Measurements from ENCODE around the gene KLC3.
A peak's percentile ranks its signal among the peaks of the same experiment; 100 is the strongest.
"Not testable (repeated sequence)": the region's sequence is repeated elsewhere in the genome, so short reads cannot be mapped to it uniquely, and the experiment has no call there.

The KLC3 gene

GRCh38 chr19:45340232-45340898, at the start of gene KLC3:
Gene KLC3 (plus strand): TSS chr19:45340750. CDS start chr19:45345542, 4,792 bp downstream.
- H3K4me3 ChIP-seq (ENCODE audit: low read depth, low read length) = peak within 1 kb of the TSS; percentile 37

DNA sequence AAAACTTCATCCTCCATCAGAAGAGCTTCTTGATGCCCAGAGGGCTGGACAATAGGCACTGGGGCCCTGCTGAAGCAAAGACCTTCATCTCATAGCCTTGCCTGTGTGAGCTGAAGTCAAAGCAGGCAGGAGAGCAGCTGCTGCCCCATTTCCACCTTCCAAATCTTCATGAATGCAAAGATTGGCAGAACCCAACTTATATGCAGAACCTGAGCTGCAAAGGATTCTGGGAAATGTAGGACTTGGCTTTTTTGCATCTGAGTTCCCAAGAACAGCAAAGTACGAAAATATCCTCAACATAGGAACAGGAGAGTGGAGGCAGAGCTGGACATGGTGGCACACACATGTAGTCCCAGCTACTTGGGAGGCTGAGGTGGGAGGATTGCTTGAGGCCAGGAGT, 48.7 kb upstream of the KLC3 start:
- H3K4me3 ChIP-seq (ENCODE audit: low read depth, low read length) = no peak overlapping the region

GRCh38 chr19:45293682-45294081, 46.9 kb upstream of the KLC3 start:
- H3K4me3 ChIP-seq (ENCODE audit: low read depth, low read length) = no peak overlapping the region

GRCh38 chr19:45294291-45295029, 46.1 kb upstream of the KLC3 start:
- H3K4me3 ChIP-seq (ENCODE audit: low read depth, low read length) = no peak overlapping the region

GRCh38 chr19:45295873-45296272, 44.7 kb upstream of the KLC3 start:
- H3K4me3 ChIP-seq (ENCODE audit: low read depth, low read length) = no peak overlapping the region

- H3K4me3 ChIP-seq (ENCODE audit: low read depth, low read length) = no peak overlapping the region
Measured at GRCh38 chr19:45296355-45296754, 44.2 kb upstream of the KLC3 start.

DNA sequence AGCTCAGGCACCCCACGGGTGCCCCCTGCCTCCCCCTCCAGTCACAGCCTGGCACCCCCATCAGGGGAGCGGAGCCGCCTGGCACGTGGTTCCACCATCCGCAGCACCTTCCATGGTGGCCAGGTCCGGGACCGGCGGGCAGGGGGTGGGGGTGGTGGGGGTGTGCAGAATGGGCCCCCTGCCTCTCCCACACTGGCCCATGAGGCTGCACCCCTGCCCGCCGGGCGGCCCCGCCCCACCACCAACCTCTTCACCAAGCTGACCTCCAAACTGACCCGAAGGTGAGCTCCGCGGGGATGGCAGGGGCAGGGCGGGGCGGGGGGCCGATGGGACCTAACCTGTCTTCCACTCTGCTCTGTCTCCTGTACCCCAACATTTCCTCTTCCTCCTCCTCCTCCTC, 42.9 kb upstream of the KLC3 start:
- no peak overlapping the region for H3K4me3 ChIP-seq (ENCODE audit: low read depth, low read length)

DNA sequence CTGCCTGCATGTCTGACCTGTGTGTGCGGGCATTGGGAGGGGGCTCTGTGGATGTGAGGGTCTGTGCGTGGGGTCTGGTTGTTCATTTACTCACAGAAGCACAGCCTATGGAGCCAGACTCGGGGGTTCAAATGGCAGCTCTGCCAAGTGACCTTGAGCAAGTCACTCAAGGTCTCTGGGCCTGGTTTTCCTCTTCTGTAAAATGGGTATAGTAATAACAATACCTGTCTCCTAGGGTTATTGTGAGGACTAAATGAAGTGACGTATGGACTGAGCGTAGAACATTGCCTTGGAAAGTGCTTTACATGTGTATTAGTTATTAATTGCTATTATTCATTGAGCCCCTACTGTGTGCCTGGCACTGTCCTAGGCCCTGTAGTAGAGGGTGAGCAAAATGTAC, 42.3 kb upstream of the KLC3 start:
- H3K4me3 ChIP-seq (ENCODE audit: low read depth, low read length) = no peak overlapping the region

GRCh38 chr19:45299719-45300118, 40.8 kb upstream of the KLC3 start:
- no peak overlapping the region for H3K4me3 ChIP-seq (ENCODE audit: low read depth, low read length)

DNA sequence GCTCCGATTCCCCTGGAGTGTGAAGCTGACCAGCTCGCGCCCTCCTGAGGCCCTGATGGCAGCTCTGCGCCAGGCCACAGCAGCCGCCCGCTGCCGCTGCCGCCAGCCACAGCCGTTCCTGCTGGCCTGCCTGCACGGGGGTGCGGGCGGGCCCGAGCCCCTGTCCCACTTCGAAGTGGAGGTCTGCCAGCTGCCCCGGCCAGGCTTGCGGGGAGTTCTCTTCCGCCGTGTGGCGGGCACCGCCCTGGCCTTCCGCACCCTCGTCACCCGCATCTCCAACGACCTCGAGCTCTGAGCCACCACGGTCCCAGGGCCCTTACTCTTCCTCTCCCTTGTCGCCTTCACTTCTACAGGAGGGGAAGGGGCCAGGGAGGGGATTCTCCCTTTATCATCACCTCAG, 38.1 kb upstream of the KLC3 start:
- H3K4me3 ChIP-seq (ENCODE audit: low read depth, low read length) = no peak overlapping the region

DNA sequence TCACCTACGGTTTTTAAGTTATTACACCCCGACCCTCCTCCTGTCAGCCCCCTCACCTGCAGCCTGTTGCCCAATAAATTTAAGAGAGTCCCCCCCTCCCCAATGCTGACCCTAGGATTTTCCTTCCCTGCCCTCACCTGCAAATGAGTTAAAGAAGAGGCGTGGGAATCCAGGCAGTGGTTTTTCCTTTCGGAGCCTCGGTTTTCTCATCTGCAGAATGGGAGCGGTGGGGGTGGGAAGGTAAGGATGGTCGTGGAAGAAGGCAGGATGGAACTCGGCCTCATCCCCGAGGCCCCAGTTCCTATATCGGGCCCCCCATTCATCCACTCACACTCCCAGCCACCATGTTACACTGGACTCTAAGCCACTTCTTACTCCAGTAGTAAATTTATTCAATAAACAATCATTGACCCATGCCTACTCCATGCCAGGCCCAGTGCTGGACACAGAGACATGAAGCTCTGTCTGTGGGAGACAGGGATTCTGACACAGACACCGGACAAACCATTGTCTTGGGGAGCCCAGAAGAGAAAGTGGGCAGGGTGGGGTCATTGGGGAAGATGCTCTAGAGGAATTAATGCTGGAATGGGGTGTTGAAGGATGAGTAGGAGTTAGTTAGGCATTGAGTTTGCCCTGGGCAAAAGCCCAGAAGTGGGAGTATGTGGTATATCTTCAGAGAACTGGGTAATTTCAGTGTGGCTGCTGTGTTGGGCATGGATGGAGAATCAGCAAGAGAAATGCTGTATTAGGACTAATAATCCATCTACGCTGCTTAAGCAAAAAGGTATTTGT, 37.1 kb upstream of the KLC3 start:
- no peak overlapping the region for H3K4me3 ChIP-seq (ENCODE audit: low read depth, low read length)

GRCh38 chr19:45304141-45304926, 36.2 kb upstream of the KLC3 start:
- H3K4me3 ChIP-seq (ENCODE audit: low read depth, low read length) = no peak overlapping the region

- H3K4me3 ChIP-seq (ENCODE audit: low read depth, low read length) = no peak overlapping the region
Measured at GRCh38 chr19:45305007-45305406, 35.5 kb upstream of the KLC3 start.

- H3K4me3 ChIP-seq (ENCODE audit: low read depth, low read length) = no peak overlapping the region
Measured at GRCh38 chr19:45305421-45305820, 35.1 kb upstream of the KLC3 start.

GRCh38 chr19:45306040-45306439, 34.5 kb upstream of the KLC3 start:
- no peak overlapping the region for H3K4me3 ChIP-seq (ENCODE audit: low read depth, low read length)

DNA sequence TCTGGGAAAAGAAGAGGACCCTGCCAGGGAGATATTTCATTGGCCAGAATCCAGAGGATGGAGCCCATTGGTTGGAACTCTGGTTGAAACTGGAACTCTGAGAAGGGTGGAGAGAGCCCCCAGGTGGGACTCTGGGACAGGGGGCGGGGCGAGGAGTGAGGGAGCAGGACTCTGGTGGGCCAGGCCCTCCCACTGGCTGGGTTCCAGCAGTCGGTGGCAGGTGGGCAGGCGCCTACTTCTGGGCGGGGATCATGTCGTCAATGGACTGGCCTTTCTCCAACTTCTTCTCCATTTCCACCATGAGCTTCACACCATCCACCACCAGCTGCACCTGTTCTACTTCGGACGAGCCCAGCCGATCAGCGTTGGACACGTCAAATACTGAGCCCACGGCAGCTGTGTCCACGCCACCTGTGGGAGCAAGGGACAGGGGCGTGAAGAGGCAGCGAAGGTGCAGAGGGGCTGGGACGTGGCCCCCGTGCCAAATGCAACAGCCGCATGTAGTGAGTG, 34.0 kb upstream of the KLC3 start:
- H3K4me3 ChIP-seq (ENCODE audit: low read depth, low read length) = no peak overlapping the region

DNA sequence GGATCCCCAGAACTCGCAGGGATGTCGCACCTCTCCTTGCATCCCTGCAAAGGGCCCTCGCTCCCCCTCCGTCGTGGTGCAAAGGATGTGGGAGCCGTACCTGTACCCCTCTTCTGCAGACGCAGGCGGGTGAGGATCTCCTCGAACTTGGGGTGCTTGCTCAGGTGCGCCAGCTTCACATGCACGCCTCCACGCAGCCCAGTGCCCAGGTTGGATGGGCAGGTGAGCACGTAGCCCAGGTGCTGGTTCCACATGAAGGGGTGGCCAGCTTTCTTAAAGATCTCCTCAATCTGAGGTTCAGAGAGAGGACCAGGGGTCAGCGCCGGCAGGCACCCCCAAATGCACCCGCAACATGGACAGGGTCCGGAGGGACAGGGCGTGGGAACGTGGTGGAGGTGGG, 33.2 kb upstream of the KLC3 start:
- H3K4me3 ChIP-seq (ENCODE audit: low read depth, low read length) = no peak overlapping the region

GRCh38 chr19:45309322-45309721, 31.2 kb upstream of the KLC3 start:
- not testable (repeated sequence) for H3K4me3 ChIP-seq (ENCODE audit: low read depth, low read length)

DNA sequence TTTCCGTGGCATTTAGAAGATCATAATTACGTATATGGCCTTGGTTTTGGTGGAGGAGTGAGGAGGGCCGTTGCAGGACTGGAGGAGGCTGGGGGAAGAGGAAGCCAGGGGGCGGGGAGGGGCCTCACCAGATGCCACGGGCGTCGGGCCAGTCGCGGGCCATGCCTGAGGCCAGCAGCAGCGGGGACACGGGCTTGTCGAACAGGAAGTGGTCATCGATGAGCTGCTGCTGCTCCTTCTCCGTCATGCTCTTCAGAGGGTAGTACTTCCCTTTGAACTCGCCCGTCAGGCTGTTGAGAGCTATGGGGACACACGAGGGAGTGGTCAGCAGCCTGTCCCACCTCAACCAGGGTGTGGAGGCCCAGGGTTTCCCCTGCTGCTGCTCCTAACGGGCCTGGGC, 28.9 kb upstream of the KLC3 start:
- no peak overlapping the region for H3K4me3 ChIP-seq (ENCODE audit: low read depth, low read length)

- not testable (repeated sequence) for H3K4me3 ChIP-seq (ENCODE audit: low read depth, low read length)
Measured at GRCh38 chr19:45312285-45312684, 28.3 kb upstream of the KLC3 start.

DNA sequence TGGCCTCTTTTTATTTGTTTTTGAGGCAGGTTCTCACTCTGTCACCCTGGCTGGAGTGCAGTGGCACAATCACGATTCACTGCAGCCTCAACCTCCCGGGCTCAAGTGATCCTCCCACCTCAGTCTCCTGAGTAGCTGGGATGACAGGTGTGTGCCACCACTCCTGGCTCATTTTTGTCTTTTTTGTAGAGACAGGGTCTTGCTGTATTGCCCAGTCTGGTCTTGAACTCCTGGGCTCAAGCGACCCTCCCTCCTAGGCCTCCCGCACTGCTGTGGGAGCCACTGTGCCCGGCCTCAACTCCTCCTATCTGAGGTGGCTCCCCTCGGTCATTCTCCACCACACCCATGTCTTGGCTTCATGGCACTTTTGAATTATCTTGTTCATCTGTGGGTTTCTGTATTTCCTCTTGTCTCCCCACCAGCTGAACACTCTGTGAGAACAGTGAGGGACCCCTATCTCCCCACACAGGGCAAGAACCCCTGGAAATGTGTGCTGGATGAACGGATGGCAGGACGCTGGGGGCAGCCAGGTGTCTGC, 25.8 kb upstream of the KLC3 start:
- H3K4me3 ChIP-seq (ENCODE audit: low read depth, low read length) = no peak overlapping the region
